ENCODE results near the gene INHBB.

- no peak for TF ChIP-seq HDGF (IDR thresholded peaks at IDR 0.05; ENCODE audit: borderline replicate concordance)
- TF ChIP-seq SP1 (IDR thresholded peaks at IDR 0.05) = no peak
- TF ChIP-seq FOXK2 (IDR thresholded peaks at IDR 0.05) = no peak
- TF ChIP-seq TARDBP (IDR thresholded peaks at IDR 0.05) = no peak
- no peak for TF ChIP-seq FOXM1 (IDR thresholded peaks at IDR 0.05; ENCODE audit: borderline replicate concordance)
- TF ChIP-seq NFRKB (IDR thresholded peaks at IDR 0.05) = no peak
- no peak for TF ChIP-seq PKNOX1 (IDR thresholded peaks at IDR 0.05)
- TF ChIP-seq SUZ12 (IDR thresholded peaks at IDR 0.05) = no peak
- no peak for TF ChIP-seq FOXA1 (IDR thresholded peaks at IDR 0.05)
These were observed 37.9 kb downstream of the INHBB start for GRCh38 chr2:120383631-120384340.
